ENCODE data around the gene ITFG1.

Gene ITFG1

GRCh38 chr16:47386201-47386718 is 74.6 kb downstream of the ITFG1 start:
- Histone ChIP-seq H3K4me3 (ENCODE audit: low read depth, low read length) (no peak overlapping the region), H3K4me1 (no peaks in the 10 kb centered on the region), H3K27me3 (no peaks in the 10 kb centered on the region), H3K9me3 (no peaks in the 10 kb centered on the region), H3K36me3 (no peaks in the 10 kb centered on the region)
- TF ChIP-seq, protein P1, sequence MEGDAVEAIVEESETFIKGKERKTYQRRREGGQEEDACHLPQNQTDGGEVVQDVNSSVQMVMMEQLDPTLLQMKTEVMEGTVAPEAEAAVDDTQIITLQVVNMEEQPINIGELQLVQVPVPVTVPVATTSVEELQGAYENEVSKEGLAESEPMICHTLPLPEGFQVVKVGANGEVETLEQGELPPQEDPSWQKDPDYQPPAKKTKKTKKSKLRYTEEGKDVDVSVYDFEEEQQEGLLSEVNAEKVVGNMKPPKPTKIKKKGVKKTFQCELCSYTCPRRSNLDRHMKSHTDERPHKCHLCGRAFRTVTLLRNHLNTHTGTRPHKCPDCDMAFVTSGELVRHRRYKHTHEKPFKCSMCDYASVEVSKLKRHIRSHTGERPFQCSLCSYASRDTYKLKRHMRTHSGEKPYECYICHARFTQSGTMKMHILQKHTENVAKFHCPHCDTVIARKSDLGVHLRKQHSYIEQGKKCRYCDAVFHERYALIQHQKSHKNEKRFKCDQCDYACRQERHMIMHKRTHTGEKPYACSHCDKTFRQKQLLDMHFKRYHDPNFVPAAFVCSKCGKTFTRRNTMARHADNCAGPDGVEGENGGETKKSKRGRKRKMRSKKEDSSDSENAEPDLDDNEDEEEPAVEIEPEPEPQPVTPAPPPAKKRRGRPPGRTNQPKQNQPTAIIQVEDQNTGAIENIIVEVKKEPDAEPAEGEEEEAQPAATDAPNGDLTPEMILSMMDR (IDR thresholded peaks at IDR 0.05; ENCODE audit: low read depth, low read length), result no peak
- DNase-seq, result no peak

GRCh38 chr16:47382362-47382761 is 78.5 kb downstream of the ITFG1 start:
- DNase-seq, result no peak
- H3K36me3 ChIP-seq, result no peaks in the 10 kb centered on the region
- no peaks in the 10 kb centered on the region for H3K27me3 ChIP-seq
- TF ChIP-seq, protein P1 (IDR thresholded peaks at IDR 0.05; ENCODE audit: low read depth, low read length), result no peak
- no peaks in the 10 kb centered on the region for H3K9me3 ChIP-seq
- no peaks in the 10 kb centered on the region for H3K4me1 ChIP-seq
- no peak overlapping the region for H3K4me3 ChIP-seq (ENCODE audit: low read depth, low read length)

DNA sequence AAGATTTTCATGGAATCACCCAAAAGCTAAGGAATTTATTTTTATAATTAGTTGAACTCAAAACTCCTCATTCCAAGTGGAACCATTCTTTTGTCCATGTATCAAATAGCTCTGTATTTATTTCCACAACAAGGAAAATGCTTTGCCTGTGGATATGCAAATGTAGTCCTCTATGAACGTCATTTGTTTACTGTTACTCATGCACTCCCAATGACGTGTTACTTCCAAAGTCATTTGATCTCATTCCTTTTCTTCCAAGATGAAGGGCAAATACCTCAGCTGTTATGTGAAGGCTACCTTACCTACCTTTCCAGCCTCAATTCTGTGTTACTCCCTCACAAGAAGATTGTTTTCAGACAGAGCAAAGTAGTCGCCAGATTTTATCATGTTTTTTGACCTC is 83.7 kb downstream of the ITFG1 start:
- TF ChIP-seq, protein P1 (IDR thresholded peaks at IDR 0.05; ENCODE audit: low read depth, low read length), result no peak
- Histone ChIP-seq H3K9me3 (no peaks in the 10 kb centered on the region), H3K4me1 (no peaks in the 10 kb centered on the region), H3K27me3 (no peaks in the 10 kb centered on the region), H3K36me3 (no peaks in the 10 kb centered on the region), H3K4me3 (ENCODE audit: low read depth, low read length) (no peak overlapping the region)
- DNase-seq, result no peak

DNA sequence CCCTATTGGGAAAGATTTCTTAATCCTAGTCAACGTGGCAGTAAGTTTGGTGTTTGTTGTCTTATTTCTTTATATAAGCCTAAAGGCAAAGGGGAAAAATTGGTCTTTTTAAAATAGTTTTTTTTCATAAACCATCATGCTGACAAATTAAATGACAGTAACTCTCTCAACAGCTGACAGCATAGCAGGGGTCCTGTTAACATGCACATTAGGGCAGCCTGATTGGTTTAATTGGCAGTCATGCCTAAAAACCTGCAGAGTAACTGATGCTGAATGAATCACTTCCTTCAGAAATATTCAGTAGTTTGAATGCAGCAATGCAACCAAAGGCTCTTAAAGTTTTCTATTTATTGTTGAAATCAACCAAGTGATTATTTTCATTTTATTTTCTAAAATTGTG is 85.4 kb downstream of the ITFG1 start:
- Histone ChIP-seq H3K9me3 (no peaks in the 10 kb centered on the region), H3K36me3 (no peaks in the 10 kb centered on the region)
- DNase-seq, result no peak

GRCh38 chr16:47374629-47375028 is 86.2 kb downstream of the ITFG1 start:
- H3K27me3 ChIP-seq, result no peaks in the 10 kb centered on the region
- DNase-seq, result no peak

More for the DNA sequence above, 85.4 kb downstream of the ITFG1 start:
- Histone ChIP-seq H3K4me3 (ENCODE audit: low read depth, low read length) (no peak overlapping the region), H3K4me1 (no peaks in the 10 kb centered on the region), H3K27me3 (no peaks in the 10 kb centered on the region)
- TF ChIP-seq, protein P1 (IDR thresholded peaks at IDR 0.05; ENCODE audit: low read depth, low read length), result no peak

DNA sequence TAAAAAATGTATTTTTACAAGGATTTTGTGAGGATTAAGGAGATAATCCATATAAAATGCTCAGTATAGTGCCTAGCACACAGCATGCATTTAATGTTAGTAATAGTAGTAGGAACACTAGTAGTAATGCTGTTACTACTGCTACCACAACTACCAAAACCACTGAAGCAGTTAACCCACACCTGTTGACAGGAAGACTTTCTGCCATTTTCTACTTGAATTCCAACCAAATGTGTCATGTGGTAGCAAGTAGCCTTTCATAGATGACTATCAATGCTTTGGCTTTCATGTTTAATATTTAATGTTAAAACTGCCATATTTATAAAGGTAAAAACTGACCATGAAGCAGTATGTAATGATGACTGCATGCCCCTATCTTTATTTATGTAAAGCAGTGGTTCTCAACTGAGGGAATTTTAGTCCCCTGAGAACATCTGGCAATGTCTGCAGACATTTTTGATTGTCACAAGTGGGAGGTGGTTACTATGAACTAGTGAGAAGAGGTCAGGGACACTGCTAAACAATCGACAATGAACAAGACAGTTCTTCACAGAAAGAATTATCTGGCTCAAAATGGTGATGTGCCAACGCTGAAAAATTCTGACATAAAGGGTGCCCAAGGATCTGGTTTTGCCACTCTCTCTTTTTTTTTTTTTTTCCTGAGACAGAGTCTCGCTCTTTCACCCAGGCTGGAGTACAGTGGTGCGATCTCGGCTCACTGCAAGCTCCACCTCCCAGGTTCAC is 89.4 kb downstream of the ITFG1 start:
- no peak for DNase-seq
- no peaks in the 10 kb centered on the region for H3K9me3 ChIP-seq
- H3K4me3 ChIP-seq (ENCODE audit: low read depth, low read length), result no peak overlapping the region
- no peaks in the 10 kb centered on the region for H3K4me1 ChIP-seq
- H3K36me3 ChIP-seq, result no peaks in the 10 kb centered on the region
- no peaks in the 10 kb centered on the region for H3K27me3 ChIP-seq
- TF ChIP-seq, protein P1 (IDR thresholded peaks at IDR 0.05; ENCODE audit: low read depth, low read length), result no peak

More at GRCh38 chr16:47374629-47375028, 86.2 kb downstream of the ITFG1 start:
- Histone ChIP-seq H3K9me3 (no peaks in the 10 kb centered on the region), H3K4me3 (ENCODE audit: low read depth, low read length) (no peak overlapping the region), H3K4me1 (no peaks in the 10 kb centered on the region), H3K36me3 (no peaks in the 10 kb centered on the region)
- TF ChIP-seq, protein P1 (IDR thresholded peaks at IDR 0.05; ENCODE audit: low read depth, low read length), result no peak
